ENCODE data around the gene FOXL1. TPM values are rescaled to one million over a fixed set of nuclear protein-coding genes. Genes with fewer than 3 reads are reported as not detected.

The FOXL1 gene
- total RNA-seq, 1 experiment from 2014 or later, result 7.5 TPM

- TF ChIP-seq REST (IDR thresholded peaks at IDR 0.05; ENCODE audit: low read depth) (no peak), RAD21 (IDR thresholded peaks at IDR 0.05; ENCODE audit: low read depth) (no peak), FOSL1 (IDR thresholded peaks at IDR 0.05; ENCODE audit: low read depth) (no peak), SP1 (IDR thresholded peaks at IDR 0.05; ENCODE audit: low read depth) (no peak)
Observed at GRCh38 chr16:86573646-86574508, 4.5 kb upstream of the FOXL1 start (continued).

DNA sequence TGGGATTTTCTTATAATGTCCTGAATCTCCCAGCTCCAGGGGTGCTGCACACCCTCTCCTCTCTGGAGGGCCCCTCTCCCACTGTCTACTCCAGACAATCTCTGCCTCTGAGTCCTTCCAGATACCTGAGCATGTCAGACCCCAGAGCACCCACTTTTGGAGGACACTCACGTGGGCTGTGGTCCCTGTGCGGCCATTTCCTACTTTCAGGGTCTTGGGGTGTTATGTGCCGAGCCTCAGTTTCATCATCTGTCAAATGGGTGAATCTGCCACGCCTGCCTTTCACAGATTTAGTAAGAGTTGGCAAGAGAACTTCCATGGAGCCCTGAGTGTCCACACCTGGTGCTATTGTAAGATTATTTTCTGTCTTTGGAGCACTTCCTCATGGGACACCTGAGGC, 3.7 kb upstream of the FOXL1 start:
- no peaks in the 10 kb centered on the region for H3K79me2 ChIP-seq (ENCODE audit: insufficient read depth, low read length)
- RAD21 ChIA-PET (ENCODE audit: low non-redundant PET in 1 of 2, low total read pairs in 2 of 2, uncharacterized antibody in 2 of 2, unreplicated experiment in 2 of 2), result interaction anchor here in 1 of 2 experiments (1.7 to 2.1 kb wide), 2 partner anchors 257 to 488 kb away, joined by 4 to 14 read pairs; no protein-coding TSS in a partner anchor

More for the DNA sequence above, 3.7 kb upstream of the FOXL1 start:
- 0 out of 2 replicates have a peak, but pooled peaks cover 4% of the 10 kb centered on the region for H3K27me3 ChIP-seq (ENCODE audit: insufficient read depth, low read length)
- no peak overlapping the region for H3K4me2 ChIP-seq (ENCODE audit: low read length)
- no TSS peak for BruUV-seq (replicated peaks)
- intact Hi-C loops (cut with micrococcal nuclease), result loop anchor here (1.0 to 5.0 kb wide), 7 partner anchors 90 to 503 kb away; no protein-coding TSS in a partner anchor
- no peak overlapping the region for H3K27ac ChIP-seq (ENCODE audit: low read depth, low read length)
- peaks cover 11 to 22% of the 10 kb centered on the region in 2 experiments; a peak in 3 of 4 replicates for H3K4me1 ChIP-seq (ENCODE audit: control insufficient read depth in 1 of 2, insufficient read depth in 2 of 2, low read length in 2 of 2)
- H4K20me1 ChIP-seq (ENCODE audit: insufficient read depth), result no peaks in the 10 kb centered on the region
- H3K4me3 ChIP-seq (replicated peaks in 1 of 2; ENCODE audit: low read depth in 1 of 2, low read length in 2 of 2), result no peak overlapping the region
- TF ChIP-seq SP1 (IDR thresholded peaks at IDR 0.05; ENCODE audit: low read depth) (no peak), ELF1 (IDR thresholded peaks at IDR 0.05; ENCODE audit: borderline replicate concordance, low read depth) (no peak), ZNF274 (IDR thresholded peaks at IDR 0.05; ENCODE audit: low read depth, low read length) (no peak), CBX3 (IDR thresholded peaks at IDR 0.05; ENCODE audit: low read depth) (no peak), ZFX (IDR thresholded peaks at IDR 0.05) (no peak), POLR2AphosphoS5 (IDR thresholded peaks at IDR 0.05; ENCODE audit: low read depth, low read length) (no peak), MAX (IDR thresholded peaks at IDR 0.05) (no peak)
- TF ChIP-seq, protein P1, sequence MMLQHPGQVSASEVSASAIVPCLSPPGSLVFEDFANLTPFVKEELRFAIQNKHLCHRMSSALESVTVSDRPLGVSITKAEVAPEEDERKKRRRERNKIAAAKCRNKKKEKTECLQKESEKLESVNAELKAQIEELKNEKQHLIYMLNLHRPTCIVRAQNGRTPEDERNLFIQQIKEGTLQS (IDR thresholded peaks at IDR 0.05), result no peak
- ATAC-seq (no peak), DNase-seq (ENCODE audit: low read depth, low spot score) (no peak)
- CTCF ChIA-PET, result interaction anchor here (2.1 to 2.3 kb wide), 5 partner anchors 10 to 488 kb away, joined by 6 to 22 read pairs (median 13); no protein-coding TSS in a partner anchor
- no peak overlapping the region for H3K9ac ChIP-seq (ENCODE audit: low read length)
- H3K9me3 ChIP-seq (ENCODE audit: control insufficient read depth in 1 of 2, insufficient read depth in 1 of 2, low read depth in 1 of 2, low read length in 2 of 2), result no peaks in the 10 kb centered on the region
- H3K36me3 ChIP-seq (ENCODE audit: control insufficient read depth in 1 of 2, insufficient read depth in 2 of 2, low read length in 2 of 2), result no peaks in the 10 kb centered on the region
- no peaks in the 10 kb centered on the region for H3K9me2 ChIP-seq (ENCODE audit: insufficient read depth)
- POLR2A ChIA-PET, result no interaction called here
- no peak overlapping the region for H2AFZ ChIP-seq (ENCODE audit: low read depth, low read length, poor library complexity, severe bottlenecking)

Measured in HCT116 (cell line).